Transverse colon (tissue), 4 donors: ENCODE data around the gene EEF1B2.

ENCODE experiments used
- CTCF ChIP-seq, 5 experiments: fragments of 200-600 bp in 3 of 5; fragments of 450-650 bp in 2 of 5; sonication (generic) in 3 of 5; IDR thresholded peaks; 1 replicate in 2 of 5; 2 replicates in 3 of 5; pipeline ENCODE4 v1.5.1; 2016 to 2017; ENCODE audit warnings: antibody characterized with exemption in 5 of 5, inconsistent platforms in 3 of 5, mild to moderate bottlenecking in 2 of 5, moderate library complexity in 1 of 5
- POLR2A ChIP-seq: fragments of 450-650 bp; IDR thresholded peaks from one replicate; pipeline ENCODE4 v1.6.1; 2016; ENCODE audit warnings: antibody characterized with exemption, mild to moderate bottlenecking, moderate library complexity
- POLR2AphosphoS5 ChIP-seq, 3 donors: sonication (generic); formaldehyde crosslinking; IDR thresholded peaks; one replicate each; pipeline ENCODE4 v1.6.1; 2016; ENCODE audit warnings: antibody characterized with exemption in 3 of 3

DNA sequence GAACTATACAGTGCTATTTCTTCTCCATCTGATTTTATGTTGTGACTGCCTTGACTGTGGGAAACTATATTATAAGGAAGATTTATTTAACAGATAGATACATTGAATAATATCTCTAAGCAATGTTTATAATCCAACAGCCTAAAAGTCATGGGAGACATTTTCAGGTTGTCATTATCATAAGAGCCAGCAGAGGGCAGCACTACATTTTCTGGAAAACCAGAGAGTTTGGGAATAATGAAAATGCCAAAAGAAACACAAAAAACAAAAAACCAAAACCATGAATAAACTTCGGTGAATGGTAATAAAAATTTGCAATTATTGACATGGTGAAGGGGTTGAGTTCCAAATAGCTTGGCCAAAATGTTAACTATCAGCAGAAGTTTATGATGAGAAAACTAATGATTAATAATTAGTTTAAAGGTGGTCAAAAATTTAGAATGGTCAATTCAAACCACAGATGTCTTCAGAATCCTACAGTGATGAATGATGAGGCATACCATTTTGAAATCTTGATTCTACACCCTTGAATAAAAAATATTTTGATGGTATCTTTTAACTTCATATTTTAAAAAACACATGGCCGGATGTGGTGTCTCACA, 4.7 kb downstream of the EEF1B2 start:
- TF ChIP-seq CTCF (IDR thresholded peaks at IDR 0.05) = peak; percentile 63 to 80 (median 73)
- TF ChIP-seq POLR2A = no peak
- TF ChIP-seq POLR2AphosphoS5 (IDR thresholded peaks at IDR 0.05) = no peak
